ENCODE results near the gene ZPBP. TPM values are rescaled to one million over a fixed set of nuclear protein-coding genes. Genes with fewer than 3 reads are reported as not detected.
A peak's percentile ranks its signal among the peaks of the same experiment; 100 is the strongest.

ZPBP gene, protein sequence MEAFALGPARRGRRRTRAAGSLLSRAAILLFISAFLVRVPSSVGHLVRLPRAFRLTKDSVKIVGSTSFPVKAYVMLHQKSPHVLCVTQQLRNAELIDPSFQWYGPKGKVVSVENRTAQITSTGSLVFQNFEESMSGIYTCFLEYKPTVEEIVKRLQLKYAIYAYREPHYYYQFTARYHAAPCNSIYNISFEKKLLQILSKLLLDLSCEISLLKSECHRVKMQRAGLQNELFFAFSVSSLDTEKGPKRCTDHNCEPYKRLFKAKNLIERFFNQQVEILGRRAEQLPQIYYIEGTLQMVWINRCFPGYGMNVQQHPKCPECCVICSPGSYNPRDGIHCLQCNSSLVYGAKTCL
- not detected for polyA plus RNA-seq (2012; ENCODE audit: missing spikeins)

GRCh38 chr7:50092579-50093491, at the start of gene ZPBP:
ZPBP (minus strand) TSS chr7:50093246; CDS start chr7:50093194, 52 bp downstream.
- DNase-seq (ENCODE audit: insufficient read length), result peak; percentile 19
- TF ChIP-seq POLR2AphosphoS5 (IDR thresholded peaks at IDR 0.05; ENCODE audit: low read depth, low read length) (no peak), POLR2A (IDR thresholded peaks at IDR 0.05; ENCODE audit: low read depth, low read length) (no peak), TAF1 (IDR thresholded peaks at IDR 0.05; ENCODE audit: borderline replicate concordance, low read depth, low read length) (no peak)
- FAIRE-seq, result peak; percentile 93

GRCh38 chr7:50142425-50143017, 49.5 kb upstream of the ZPBP start:
- no peak for DNase-seq (ENCODE audit: insufficient read length)
- peak; percentile 85 for FAIRE-seq

GRCh38 chr7:50141854-50142253, 48.8 kb upstream of the ZPBP start:
- no peak for FAIRE-seq
- TF ChIP-seq POLR2AphosphoS5 (IDR thresholded peaks at IDR 0.05; ENCODE audit: low read depth, low read length) (no peak), TAF1 (IDR thresholded peaks at IDR 0.05; ENCODE audit: borderline replicate concordance, low read depth, low read length) (no peak), POLR2A (IDR thresholded peaks at IDR 0.05; ENCODE audit: low read depth, low read length) (no peak)

More at GRCh38 chr7:50142425-50143017, 49.5 kb upstream of the ZPBP start:
- TF ChIP-seq POLR2A (IDR thresholded peaks at IDR 0.05; ENCODE audit: low read depth, low read length) (no peak), TAF1 (IDR thresholded peaks at IDR 0.05; ENCODE audit: borderline replicate concordance, low read depth, low read length) (no peak), POLR2AphosphoS5 (IDR thresholded peaks at IDR 0.05; ENCODE audit: low read depth, low read length) (no peak)

DNA sequence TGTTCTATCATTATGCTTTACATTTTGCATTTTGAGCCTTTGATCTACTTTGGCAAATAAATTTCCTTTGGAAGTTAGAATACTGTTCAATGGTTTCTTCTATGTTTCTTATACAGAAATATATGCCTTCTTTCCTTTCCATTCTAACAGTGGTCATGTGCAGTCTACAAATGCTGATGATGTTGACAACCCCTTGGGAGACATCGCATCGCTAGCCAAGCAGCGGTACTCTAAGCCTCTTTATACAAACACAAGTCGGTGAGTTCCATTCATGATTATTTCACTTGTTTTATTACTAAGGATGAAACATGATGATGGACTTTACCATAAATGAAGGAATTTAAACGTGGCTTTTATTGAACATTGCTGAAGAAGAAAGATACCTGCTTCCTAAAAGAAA, 48.1 kb upstream of the ZPBP start:
- TF ChIP-seq TAF1 (IDR thresholded peaks at IDR 0.05; ENCODE audit: borderline replicate concordance, low read depth, low read length) (no peak), POLR2AphosphoS5 (IDR thresholded peaks at IDR 0.05; ENCODE audit: low read depth, low read length) (no peak), POLR2A (IDR thresholded peaks at IDR 0.05; ENCODE audit: low read depth, low read length) (no peak)
- DNase-seq (ENCODE audit: insufficient read length) (no peak), FAIRE-seq (no peak)

More at GRCh38 chr7:50141854-50142253, 48.8 kb upstream of the ZPBP start:
- DNase-seq (ENCODE audit: insufficient read length), result no peak

DNA sequence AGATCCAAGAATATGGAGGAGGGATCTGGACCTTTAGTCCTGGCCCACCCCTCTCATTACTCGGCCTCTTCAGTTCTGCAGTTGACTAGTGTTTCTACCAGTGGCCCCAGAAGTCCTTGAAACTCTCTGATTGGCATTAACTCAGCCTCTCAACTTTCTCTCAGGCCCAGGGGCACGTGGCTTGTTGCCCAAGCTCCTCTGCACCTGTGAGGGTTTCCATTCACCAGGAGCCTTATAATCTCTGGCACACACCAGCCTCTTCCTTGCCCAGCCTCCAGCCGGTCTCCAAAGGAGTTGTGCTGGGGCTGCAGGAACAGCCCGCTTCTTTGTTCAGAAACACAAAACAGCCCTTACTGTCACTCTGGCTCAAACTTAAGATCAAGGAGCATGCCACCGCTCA, 47.6 kb upstream of the ZPBP start:
- FAIRE-seq (no peak), DNase-seq (ENCODE audit: insufficient read length) (no peak)
- TF ChIP-seq POLR2AphosphoS5 (IDR thresholded peaks at IDR 0.05; ENCODE audit: low read depth, low read length), result no peak
- no peak for TF ChIP-seq POLR2A (IDR thresholded peaks at IDR 0.05; ENCODE audit: low read depth, low read length)
- TF ChIP-seq TAF1 (IDR thresholded peaks at IDR 0.05; ENCODE audit: borderline replicate concordance, low read depth, low read length), result no peak

GRCh38 chr7:50138101-50138500, 45.1 kb upstream of the ZPBP start:
- DNase-seq (ENCODE audit: insufficient read length) (no peak), FAIRE-seq (no peak)
- no peak for TF ChIP-seq TAF1 (IDR thresholded peaks at IDR 0.05; ENCODE audit: borderline replicate concordance, low read depth, low read length)
- no peak for TF ChIP-seq POLR2AphosphoS5 (IDR thresholded peaks at IDR 0.05; ENCODE audit: low read depth, low read length)
- TF ChIP-seq POLR2A (IDR thresholded peaks at IDR 0.05; ENCODE audit: low read depth, low read length), result no peak

DNA sequence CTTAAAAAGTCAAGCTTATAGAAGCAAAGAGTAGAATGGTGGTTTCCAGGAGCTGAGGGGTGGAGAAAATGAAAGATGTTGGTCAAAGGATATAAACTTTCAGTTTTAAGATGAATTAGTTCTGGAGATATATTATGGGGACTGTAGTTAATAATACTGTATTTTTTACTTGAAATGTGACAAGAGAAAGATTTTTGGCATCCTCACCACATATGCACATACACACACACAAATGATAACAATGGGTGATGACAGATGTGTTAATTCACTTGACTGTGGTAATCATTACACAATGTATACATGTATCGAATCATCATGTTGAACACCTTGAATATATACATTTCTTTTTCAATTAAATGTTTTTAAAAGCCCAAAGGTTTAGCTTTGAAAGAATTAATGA, 32.7 kb upstream of the ZPBP start:
- DNase-seq (ENCODE audit: insufficient read length) (no peak), FAIRE-seq (no peak)

GRCh38 chr7:50121286-50121685, 28.2 kb upstream of the ZPBP start:
- DNase-seq (ENCODE audit: insufficient read length) (no peak), FAIRE-seq (peak; percentile 62)
- TF ChIP-seq POLR2A (IDR thresholded peaks at IDR 0.05; ENCODE audit: low read depth, low read length), result no peak
- no peak for TF ChIP-seq POLR2AphosphoS5 (IDR thresholded peaks at IDR 0.05; ENCODE audit: low read depth, low read length)
- TF ChIP-seq TAF1 (IDR thresholded peaks at IDR 0.05; ENCODE audit: borderline replicate concordance, low read depth, low read length), result no peak

More for the DNA sequence above, 32.7 kb upstream of the ZPBP start:
- TF ChIP-seq TAF1 (IDR thresholded peaks at IDR 0.05; ENCODE audit: borderline replicate concordance, low read depth, low read length) (no peak), POLR2AphosphoS5 (IDR thresholded peaks at IDR 0.05; ENCODE audit: low read depth, low read length) (no peak), POLR2A (IDR thresholded peaks at IDR 0.05; ENCODE audit: low read depth, low read length) (no peak)

DNA sequence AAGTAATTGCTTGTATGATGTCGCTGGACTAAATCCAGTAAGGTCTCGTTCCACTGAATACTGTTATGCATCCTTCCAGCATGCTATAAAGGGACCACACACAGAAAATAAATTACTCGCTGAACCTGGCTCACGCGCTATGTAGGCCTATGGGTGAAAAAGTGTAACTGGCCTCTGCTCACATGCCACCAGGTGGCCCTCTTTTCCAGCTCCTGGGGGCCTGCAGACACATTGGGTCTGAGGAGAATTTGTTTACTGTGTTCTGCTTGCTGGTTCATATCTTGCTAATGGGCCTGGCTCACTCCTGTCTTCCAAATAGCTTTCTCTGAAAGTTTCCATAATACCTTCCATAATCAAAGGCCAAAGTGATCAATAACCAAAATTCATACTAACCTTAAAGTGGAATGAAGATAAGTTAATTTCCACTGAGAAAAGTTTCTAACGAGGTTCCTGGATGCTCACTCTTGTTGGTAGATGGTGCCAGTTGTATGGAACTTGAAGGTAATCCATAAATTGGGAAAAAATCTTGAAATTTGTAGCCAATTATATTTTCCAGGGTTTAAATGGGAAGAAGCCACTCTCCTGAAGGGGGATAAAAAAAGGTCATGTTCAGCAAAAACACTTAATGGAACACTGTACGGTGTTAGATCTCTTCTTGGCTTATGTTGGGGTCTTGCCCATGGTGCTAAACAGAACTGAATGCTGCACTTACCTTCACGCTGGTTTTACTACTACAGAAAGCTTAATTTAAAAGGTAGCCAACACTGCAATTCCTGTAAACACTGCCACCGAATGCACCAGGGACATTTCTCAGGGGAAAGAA, 27.0 kb upstream of the ZPBP start:
- peak; percentile 56 for FAIRE-seq

GRCh38 chr7:50112250-50112649, 19.2 kb upstream of the ZPBP start:
- FAIRE-seq (no peak), DNase-seq (ENCODE audit: insufficient read length) (no peak)
- TF ChIP-seq POLR2AphosphoS5 (IDR thresholded peaks at IDR 0.05; ENCODE audit: low read depth, low read length), result no peak
- no peak for TF ChIP-seq POLR2A (IDR thresholded peaks at IDR 0.05; ENCODE audit: low read depth, low read length)
- no peak for TF ChIP-seq TAF1 (IDR thresholded peaks at IDR 0.05; ENCODE audit: borderline replicate concordance, low read depth, low read length)

More for the DNA sequence above, 27.0 kb upstream of the ZPBP start:
- 0 out of 2 replicates have a peak, but pooled peaks have one; percentile 28 for TF ChIP-seq POLR2AphosphoS5 (IDR thresholded peaks at IDR 0.05; ENCODE audit: low read depth, low read length)
- no peak for TF ChIP-seq TAF1 (IDR thresholded peaks at IDR 0.05; ENCODE audit: borderline replicate concordance, low read depth, low read length)
- TF ChIP-seq POLR2A (IDR thresholded peaks at IDR 0.05; ENCODE audit: low read depth, low read length), result peak; percentile 60; the same call in 1 of the 2 replicates
- DNase-seq (ENCODE audit: insufficient read length), result no peak

Measured in GM12892 (cell line).